ENCODE measurements around the gene RASL12. TPM values are rescaled to one million over a fixed set of nuclear protein-coding genes. Genes with fewer than 3 reads are reported as not detected.

RASL12 gene
- 85.7 TPM for total RNA-seq

DNA sequence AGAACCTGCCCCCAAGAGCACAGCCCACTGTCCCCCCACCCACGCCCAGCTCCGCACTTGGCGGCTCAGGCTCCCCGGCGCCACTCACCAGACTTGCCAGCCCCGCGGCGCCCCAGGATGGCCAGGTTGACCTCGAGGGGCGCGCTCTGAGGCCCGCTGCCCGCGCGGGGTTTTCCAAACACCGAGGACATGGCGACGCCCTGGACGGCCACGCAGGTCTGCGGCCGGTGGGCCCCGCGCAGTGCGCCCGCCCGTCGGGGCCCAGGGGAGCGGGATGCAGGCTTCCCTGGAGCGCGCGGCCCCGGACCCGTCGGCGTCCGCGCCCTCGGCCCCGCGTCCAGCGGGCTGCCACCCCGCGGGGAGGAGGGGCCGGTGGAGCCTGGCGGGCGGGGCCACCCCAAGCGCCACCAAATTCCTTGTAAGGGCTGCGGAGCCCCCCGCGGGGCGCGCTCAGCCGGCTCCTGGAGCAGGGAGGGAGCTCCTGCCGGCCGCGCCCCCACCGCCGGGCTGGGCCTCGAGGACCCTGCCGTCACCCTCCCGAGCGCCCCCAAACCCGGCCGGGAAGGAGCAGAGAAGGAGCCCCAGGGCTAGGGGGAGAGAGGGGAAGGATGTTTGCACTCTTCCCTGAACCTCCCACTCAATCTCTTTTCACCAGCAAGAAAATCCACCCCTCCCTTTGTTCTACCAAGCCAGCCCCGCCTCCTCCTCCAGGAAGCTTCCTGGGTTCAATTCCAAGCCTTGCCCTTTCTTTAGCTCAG, at the start of gene RASL12:
RASL12 (minus strand) TSS at position 347 of the 758 bp plus-strand sequence; CDS start at position 191, 156 bp downstream.
- no peaks in the 10 kb centered on the region for H3K9me3 ChIP-seq
- peak within 1 kb of the TSS; percentile 92 for H3K27ac ChIP-seq
- H3K36me3 ChIP-seq: no peaks in the 10 kb centered on the region
- TF ChIP-seq POLR2AphosphoS5 (IDR thresholded peaks at IDR 0.05; ENCODE audit: insufficient read depth in 1 of 2, low read depth in 1 of 2) (peak in 1 of 2 donors; percentile 11), CTCF (IDR thresholded peaks at IDR 0.05) (no peak), POLR2A (IDR thresholded peaks at IDR 0.05) (peak in 1 of 2 donors; percentile 52)
- peaks cover 65% of the 10 kb centered on the region for H3K4me1 ChIP-seq
- intact Hi-C loops (cut with DNase I): no loop called here
- peak within 1 kb of the TSS; percentile 66 to 83 for H3K4me3 ChIP-seq
- no peak for DNase-seq (ENCODE audit: extremely low spot score in 2 of 2)
- no peaks in the 10 kb centered on the region for H3K27me3 ChIP-seq

GRCh38 chr15:65115542-65115941, 47.8 kb upstream of the RASL12 start:
- peaks cover 0 to 79% of the 10 kb centered on the region in 2 donors for H3K36me3 ChIP-seq
- no peaks in the 10 kb centered on the region for H3K4me1 ChIP-seq
- no peak overlapping the region for H3K27ac ChIP-seq
- intact Hi-C loops (cut with DNase I): no loop called here
- H3K9me3 ChIP-seq: no peaks in the 10 kb centered on the region
- no peaks in the 10 kb centered on the region for H3K27me3 ChIP-seq
- TF ChIP-seq POLR2AphosphoS5 (IDR thresholded peaks at IDR 0.05; ENCODE audit: insufficient read depth in 1 of 2, low read depth in 1 of 2): no peak
- TF ChIP-seq POLR2A (IDR thresholded peaks at IDR 0.05): no peak
- no peak for TF ChIP-seq CTCF (IDR thresholded peaks at IDR 0.05)
- no peak overlapping the region for H3K4me3 ChIP-seq
- no peak for DNase-seq (ENCODE audit: extremely low spot score in 2 of 2)

- Histone ChIP-seq H3K4me3 (no peak within 1 kb of the TSS), H3K27me3 (no peaks in the 10 kb centered on the region), H3K36me3 (peaks cover 0 to 74% of the 10 kb centered on the region in 2 donors), H3K4me1 (no peaks in the 10 kb centered on the region), H3K9me3 (no peaks in the 10 kb centered on the region), H3K27ac (no peak within 1 kb of the TSS)
- DNase-seq (ENCODE audit: extremely low spot score in 2 of 2): no peak
- TF ChIP-seq POLR2A (IDR thresholded peaks at IDR 0.05) (no peak), CTCF (IDR thresholded peaks at IDR 0.05) (no peak), POLR2AphosphoS5 (IDR thresholded peaks at IDR 0.05; ENCODE audit: insufficient read depth in 1 of 2, low read depth in 1 of 2) (no peak)
- intact Hi-C loops (cut with DNase I): no loop called here
These were observed 47.3 kb upstream of the RASL12 start, which contains the start of gene UBAP1L for GRCh38 chr15:65115086-65115485. TSS of gene UBAP1L (minus strand) at chr15:65115200. CDS start at chr15:65106215, 8,985 bp downstream.

- TF ChIP-seq POLR2A (IDR thresholded peaks at IDR 0.05): no peak
- TF ChIP-seq POLR2AphosphoS5 (IDR thresholded peaks at IDR 0.05; ENCODE audit: insufficient read depth in 1 of 2, low read depth in 1 of 2): no peak
- TF ChIP-seq CTCF (IDR thresholded peaks at IDR 0.05): no peak
- Histone ChIP-seq H3K36me3 (peaks cover 0 to 37% of the 10 kb centered on the region in 2 donors), H3K27me3 (no peaks in the 10 kb centered on the region), H3K4me3 (no peak overlapping the region), H3K9me3 (no peaks in the 10 kb centered on the region), H3K4me1 (no peaks in the 10 kb centered on the region), H3K27ac (no peak overlapping the region)
- DNase-seq (ENCODE audit: extremely low spot score in 2 of 2): no peak
- intact Hi-C loops (cut with DNase I): no loop called here
These were observed 43.0 kb upstream of the RASL12 start for GRCh38 chr15:65110676-65111292.
